Spleen (tissue), 11 donors: ENCODE measurements around the gene MIDN. TPM values are rescaled to one million over a fixed set of nuclear protein-coding genes. Genes with fewer than 3 reads are reported as not detected.

ENCODE experiments used
- DNase-seq: peaks from one replicate; pipeline ENCODE4 v3.0.0-alpha.2; 2020
- H3K27ac ChIP-seq, 8 donors: fragments of 200-600 bp; sonication (generic) in 7 of 8; 1 replicate in 4 of 8; 2 replicates in 4 of 8; pipeline versions ENCODE4 v1.5.0 to v1.8.0; 2016 to 2021; ENCODE audit warnings: inconsistent platforms in 4 of 8, mild to moderate bottlenecking in 4 of 8, moderate library complexity in 1 of 8
- H3K27me3 ChIP-seq, 7 donors: fragments of 200-600 bp; sonication (generic) in 6 of 7; replicated peaks in 1 of 7; 1 replicate in 4 of 7; 2 replicates in 3 of 7; pipeline versions ENCODE4 v1.5.0 to v1.8.0; 2016 to 2021; ENCODE audit warnings: inconsistent platforms in 3 of 7, mild to moderate bottlenecking in 1 of 7
- H3K36me3 ChIP-seq, 6 donors: fragments of 200-600 bp; sonication (generic) in 5 of 6; 1 replicate in 4 of 6; 2 replicates in 2 of 6; pipeline versions ENCODE4 v1.5.0 to v1.8.0; 2016 to 2021; ENCODE audit warnings: inconsistent platforms in 2 of 6
- H3K4me1 ChIP-seq, 6 donors: fragments of 200-600 bp; sonication (generic) in 5 of 6; 1 replicate in 3 of 6; 2 replicates in 3 of 6; pipeline versions ENCODE4 v1.5.0 to v1.8.0; 2016 to 2021; ENCODE audit warnings: inconsistent platforms in 3 of 6
- H3K4me3 ChIP-seq, 8 donors: fragments of 200-600 bp; sonication (generic) in 7 of 8; 1 replicate in 4 of 8; 2 replicates in 4 of 8; pipeline versions ENCODE4 v1.5.0 to v1.8.0; 2016 to 2021; ENCODE audit warnings: inconsistent platforms in 4 of 8, mild to moderate bottlenecking in 4 of 8, moderate library complexity in 2 of 8
- H3K9me3 ChIP-seq, 8 donors: fragments of 200-600 bp; sonication (generic) in 7 of 8; 1 replicate in 4 of 8; 2 replicates in 4 of 8; pipeline versions ENCODE4 v1.5.0 to v1.8.0; 2016 to 2021; ENCODE audit warnings: inconsistent platforms in 4 of 8
- CTCF ChIP-seq, 11 experiments: fragments of 200-600 bp in 7 of 11; fragments of 450-650 bp in 4 of 11; sonication (generic) in 4 of 11; IDR thresholded peaks in 8 of 11; conservative IDR thresholded peaks in 3 of 11; 1 replicate in 7 of 11; 2 replicates in 4 of 11; pipeline versions ENCODE4 v1.4.0 to v1.8.0; 2016 to 2021; ENCODE audit warnings: antibody characterized with exemption in 11 of 11, inconsistent platforms in 4 of 11, mild to moderate bottlenecking in 1 of 11
- POLR2A ChIP-seq, 3 donors: fragments of 450-650 bp; IDR thresholded peaks; one replicate each; pipeline ENCODE4 v1.5.1; 2017; ENCODE audit warnings: antibody characterized with exemption in 3 of 3, mild to moderate bottlenecking in 1 of 3
- POLR2AphosphoS5 ChIP-seq, 3 donors: sonication (generic); formaldehyde crosslinking; IDR thresholded peaks; one replicate each; pipeline ENCODE4 v1.5.1; 2017; ENCODE audit warnings: antibody characterized with exemption in 3 of 3
- WGBS, 5 donors: extraction: QIAGEN DNeasy Blood & Tissue Kit in 3 of 5; methylation state at CpG; one replicate each; pipeline versions ENCODE4 v1.1.5 to v1.1.7; 2013 to 2018; 5-methylcytosine and 5-hydroxymethylcytosine counted together
- intact Hi-C: fragments of 100-400 bp; cut with DNase I; formaldehyde crosslinking; loops from one replicate; pipeline ENCODE4 v1.15.0; 2023; ENCODE audit warnings: low total_unique reads
- polyA plus RNA-seq, 3 donors: library from polyadenylated mRNA; stranded (reverse); fragments of 200-250 nt; gene quantifications; one replicate each; pipeline ENCODE4 v1.2.1, GENCODE V29; 2013
- total RNA-seq, 7 donors: library from RNA; depleted of rRNA in 3 of 7; stranded (reverse); fragments of >200 nt in 3 of 7; fragmentation: NEBNext Ultra II Directional in 4 of 7; extraction: Animal tissue kit (Norgen Biotek cat#: 25700) in 4 of 7; gene quantifications; one replicate each; pipeline versions ENCODE4 v1.1.0 to v1.2.1, GENCODE V29; 2016 to 2021
- donor health status: healthy with polysubstance abuse.
- donor health status: DM: no; HTN: no; CAD: no; lungs with moderate emphysema.
- donor health status: DM: no; HTN: no; CAD: no.
- donor health status: Bipolar disorder and iron deficiency.
- donor health status: healthy.
- donor health status: DM: no; HTN: no; CAD: no.
- donor health status: DM: yes; HTN: yes; CAD: no.

MIDN gene
- total and polyA plus RNA-seq, 10 donors, result 16.5 to 223 (median 86.7) TPM

DNA sequence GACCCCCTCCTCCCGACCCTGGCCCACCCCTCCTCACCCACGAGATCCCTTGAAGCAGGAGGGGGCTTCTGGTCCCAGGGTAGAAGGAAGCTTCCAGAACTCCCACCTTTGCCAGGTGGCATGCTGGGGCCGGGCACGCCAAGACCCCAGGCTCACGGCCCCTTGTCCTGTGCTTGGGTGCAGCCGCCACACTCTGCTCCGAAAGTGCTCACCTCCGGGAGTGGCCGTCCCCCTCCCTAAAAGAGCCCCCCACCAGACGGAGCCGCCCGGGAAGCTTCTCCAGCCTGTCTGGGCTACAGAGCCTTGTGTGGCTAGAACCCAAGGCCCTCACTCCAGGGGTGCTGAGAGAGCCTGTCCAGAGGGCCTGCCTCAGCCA, 35.5 kb downstream of the MIDN start:
- peaks cover 4 to 55% (median 37%) of the 10 kb centered on the region in 6 donors for H3K4me1 ChIP-seq
- no peak overlapping the region for H3K4me3 ChIP-seq
- WGBS, 5 donors, result 65 to 84% (median 82%) methylated on average over 8 to 12 of the region's 12 CpGs
- no peak for DNase-seq
- H3K9me3 ChIP-seq, result no peaks in the 10 kb centered on the region
- TF ChIP-seq POLR2AphosphoS5 (IDR thresholded peaks at IDR 0.05) (no peak), POLR2A (IDR thresholded peaks at IDR 0.05) (no peak), CTCF (IDR thresholded peaks at IDR 0.05 in 8 of 11, conservative IDR thresholded peaks at IDR 0.05 in 3 of 11) (no peak)
- no peak overlapping the region for H3K27ac ChIP-seq
- intact Hi-C loops, result loop anchor here (10.0 kb wide), 1 partner anchor 91 kb away; no protein-coding TSS in a partner anchor
- H3K36me3 ChIP-seq, result peaks cover 0 to 19% (median 9%) of the 10 kb centered on the region in 6 donors
- peaks cover 4 to 62% (median 56%) of the 10 kb centered on the region in 7 donors for H3K27me3 ChIP-seq

DNA sequence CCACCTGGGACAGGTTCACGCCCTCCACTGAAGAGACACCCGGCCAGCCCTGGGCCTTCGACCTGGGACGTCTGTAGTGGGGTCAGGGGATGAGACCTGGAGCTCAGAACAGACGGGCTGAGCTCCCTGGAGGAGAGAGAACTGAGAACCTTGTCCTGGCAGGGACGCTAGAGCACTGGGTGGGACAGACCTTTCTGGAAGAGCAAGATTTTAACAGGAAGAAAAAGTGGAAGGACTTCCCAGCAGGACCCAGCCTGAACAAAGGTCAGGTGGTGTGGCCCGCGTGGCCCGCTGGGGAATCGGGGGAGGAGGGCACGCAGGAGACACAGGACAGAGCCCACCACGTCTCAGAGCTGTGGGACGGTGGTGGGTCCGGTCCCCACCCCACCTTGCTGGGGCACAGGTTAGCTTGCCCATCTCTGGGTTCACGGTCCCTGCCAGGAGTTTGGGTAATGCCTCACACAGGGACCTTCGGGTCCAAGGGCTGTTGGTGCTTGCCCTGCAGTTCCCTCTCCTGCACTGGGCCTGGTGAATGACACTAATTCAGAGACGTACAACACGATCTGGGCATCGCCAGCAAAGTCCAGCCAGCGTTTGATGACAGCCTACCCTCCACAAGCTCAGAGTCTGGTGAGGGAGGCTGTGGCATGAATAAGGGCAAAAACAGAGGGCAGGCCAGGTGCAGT, 36.1 kb downstream of the MIDN start:
- TF ChIP-seq CTCF (IDR thresholded peaks at IDR 0.05 in 8 of 11, conservative IDR thresholded peaks at IDR 0.05 in 3 of 11), result no peak
- no peak for TF ChIP-seq POLR2AphosphoS5 (IDR thresholded peaks at IDR 0.05)
- TF ChIP-seq POLR2A (IDR thresholded peaks at IDR 0.05), result no peak
- H3K4me3 ChIP-seq, result no peak overlapping the region
- no peaks in the 10 kb centered on the region for H3K9me3 ChIP-seq
- no peak overlapping the region for H3K27ac ChIP-seq
- peaks cover 4 to 50% (median 35%) of the 10 kb centered on the region in 6 donors for H3K4me1 ChIP-seq
- no peak for DNase-seq
- WGBS, 5 donors, result 71 to 75% (median 73%) methylated on average over 17 to 20 of the region's 20 CpGs
- peaks cover 4 to 67% (median 61%) of the 10 kb centered on the region in 7 donors for H3K27me3 ChIP-seq
- intact Hi-C loops, result loop anchor here (10.0 kb wide), 1 partner anchor 90 kb away; no protein-coding TSS in a partner anchor
- H3K36me3 ChIP-seq, result peaks cover 0 to 13% (median 4%) of the 10 kb centered on the region in 6 donors

DNA sequence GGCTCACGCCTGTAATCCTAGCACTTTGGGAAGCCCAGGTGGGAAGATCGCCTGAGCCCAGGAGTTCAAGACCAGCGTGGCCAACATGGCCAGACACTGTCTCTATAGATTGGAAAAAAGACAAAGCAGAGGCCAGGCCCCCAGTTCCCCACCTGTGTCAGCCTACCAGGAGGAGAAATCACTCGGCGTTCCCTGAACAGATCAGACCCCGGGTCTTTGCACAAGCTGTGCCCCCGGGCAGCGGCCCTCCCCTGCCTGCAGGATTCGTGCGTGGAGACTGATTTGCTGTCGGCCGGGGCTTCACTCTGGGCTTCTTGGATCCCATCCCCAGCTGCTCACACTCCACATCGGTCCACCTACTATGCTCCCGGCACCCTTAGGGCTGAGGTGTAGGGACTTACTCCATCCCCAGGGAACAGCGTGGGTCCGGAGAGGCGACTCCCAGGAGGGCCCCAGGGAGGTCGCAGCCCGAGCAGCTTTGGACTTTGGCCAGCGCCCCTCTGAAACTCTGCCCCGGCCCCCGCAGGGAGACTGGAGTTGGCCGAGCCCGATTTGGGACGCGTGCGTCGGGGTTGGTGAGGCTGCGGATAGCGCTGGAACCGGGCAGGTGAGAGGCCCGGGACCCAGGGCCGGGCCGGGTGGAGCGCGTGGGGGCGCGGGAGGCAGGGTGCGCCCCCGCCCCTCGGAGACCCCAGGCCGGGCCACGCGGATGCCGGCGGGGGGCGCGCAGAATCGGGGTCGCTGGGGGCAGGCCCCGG, 36.8 kb downstream of the MIDN start:
- intact Hi-C loops, result loop anchor here (10.0 kb wide), 1 partner anchor 90 kb away; no protein-coding TSS in a partner anchor
- TF ChIP-seq POLR2A (IDR thresholded peaks at IDR 0.05) (no peak), CTCF (IDR thresholded peaks at IDR 0.05 in 8 of 11, conservative IDR thresholded peaks at IDR 0.05 in 3 of 11) (no peak), POLR2AphosphoS5 (IDR thresholded peaks at IDR 0.05) (no peak)

More for the DNA sequence above, 36.8 kb downstream of the MIDN start:
- H3K4me1 ChIP-seq, result peaks cover 0 to 43% (median 28%) of the 10 kb centered on the region in 6 donors
- peak overlapping the region in 1 of 8 donors; percentile 58 for H3K4me3 ChIP-seq
- H3K27me3 ChIP-seq, result peaks cover 4 to 75% (median 68%) of the 10 kb centered on the region in 7 donors
- H3K36me3 ChIP-seq, result peaks cover 0 to 6% (median under 1%) of the 10 kb centered on the region in 6 donors
- WGBS, 5 donors, result 17 to 58% (median 23%) methylated on average over 13 to 51 of the region's 51 CpGs
- DNase-seq, result peak; percentile 66
- H3K9me3 ChIP-seq, result no peaks in the 10 kb centered on the region
- no peak overlapping the region for H3K27ac ChIP-seq
